HepG2 (cell line): ENCODE data around the gene GGT7. TPM values are rescaled to one million over a fixed set of nuclear protein-coding genes. Genes with fewer than 3 reads are reported as not detected.

Experiments
- ATAC-seq: fragments of 200-7000 bp; cut with Tn5 transposase; 3 replicates; pipeline ENCODE4 v1.9.1; 2020; ENCODE audit warnings: mild to moderate bottlenecking, moderate library complexity
- BruUV-seq: library from RNA; stranded (reverse); fragments of 400-500 nt; replicated peaks from 2 replicates; lab custom pipeline; 2021; lab: Mats Ljungman, UMichigan
- CTCF ChIA-PET: fragments of 300-600 bp; formaldehyde crosslinking; extraction: SDS; loops from one replicate; lab custom pipeline; 2021; ENCODE audit warnings: low total read pairs, inconsistent platforms, low intra/inter-chr PET ratio; lab: Yijun Ruan, JAX
- POLR2A ChIA-PET: fragments of 350-600 bp; sonication (Branson Sonifier 250); formaldehyde crosslinking; loops from one replicate; lab custom pipeline; 2020; ENCODE audit warnings: antibody characterized with exemption, inconsistent platforms; lab: Yijun Ruan, JAX
- DNase-seq: peaks from one replicate; pipeline ENCODE4 v3.0.0-alpha.2; 2015; ENCODE audit warnings: low spot score
- FAIRE-seq: peaks from 3 replicates; lab custom pipeline; 2011; peaks lifted over from hg19 to GRCh38; lab: Jason Lieb, UNC
- H2AFZ ChIP-seq: one replicate; pipeline ENCODE4 v1.6.1; 2011; ENCODE audit warnings: low read length, inconsistent platforms
- H3K27ac ChIP-seq: fragments of 300-600 bp; 3 replicates; pipeline ENCODE4 v1.8.0; 2011; ENCODE audit warnings: mixed run types, mild to moderate bottlenecking, mixed read lengths, low read length, inconsistent platforms; ENCODE audit not compliant: insufficient read depth; ENCODE audit errors: extremely low read length
- H3K27me3 ChIP-seq, 2 experiments: fragments of 200-600 bp in 1 of 2; 2 replicates in 1 of 2; 3 replicates in 1 of 2; pipeline versions ENCODE4 v1.6.0 to v1.8.0; 2011; ENCODE audit warnings: low read length in 2 of 2, mild to moderate bottlenecking in 2 of 2, moderate library complexity in 2 of 2, inconsistent platforms in 1 of 2; ENCODE audit not compliant: insufficient read depth in 2 of 2, control insufficient read depth in 1 of 2
- H3K36me3 ChIP-seq, 2 experiments: fragments of 200-600 bp in 1 of 2; replicated peaks in 1 of 2; 2 replicates in 1 of 2; 3 replicates in 1 of 2; pipeline versions ENCODE4 v1.5.1 to v1.8.0; 2011; ENCODE audit warnings: low read length in 2 of 2, inconsistent platforms in 1 of 2; ENCODE audit not compliant: insufficient read depth in 2 of 2, control insufficient read depth in 1 of 2
- H3K4me1 ChIP-seq: 2 replicates; pipeline ENCODE4 v1.5.1; 2012; ENCODE audit warnings: low read length, inconsistent platforms; ENCODE audit not compliant: insufficient read depth
- H3K4me2 ChIP-seq: 2 replicates; pipeline ENCODE4 v1.6.0; 2011; ENCODE audit warnings: low read depth, low read length, inconsistent platforms
- H3K4me3 ChIP-seq, 3 experiments: fragments of 200-600 bp in 1 of 3; sonication (generic), shearing (Covaris generic) in 1 of 3; replicated peaks in 1 of 3; 2 replicates each; pipeline ENCODE4 v1.5.1; 2011 to 2016; ENCODE audit warnings: low read length in 3 of 3, inconsistent platforms in 2 of 3, low read depth in 2 of 3, mild to moderate bottlenecking in 2 of 3, control low read depth in 1 of 3, mixed read lengths in 1 of 3; ENCODE audit not compliant: insufficient read depth in 1 of 3
- H3K79me2 ChIP-seq: one replicate; pipeline ENCODE4 v1.6.1; 2011; ENCODE audit warnings: low read length, inconsistent platforms; ENCODE audit not compliant: insufficient read depth
- H3K9ac ChIP-seq: 2 replicates; pipeline ENCODE4 v1.6.0; 2011; ENCODE audit warnings: mild to moderate bottlenecking, low read depth, low read length, inconsistent platforms; ENCODE audit not compliant: insufficient read depth
- H3K9me3 ChIP-seq: 2 replicates; pipeline ENCODE4 v1.5.1; 2012; ENCODE audit warnings: mild to moderate bottlenecking, low read length
- H4K20me1 ChIP-seq: 2 replicates; pipeline ENCODE4 v1.6.0; 2011; ENCODE audit warnings: inconsistent platforms, mild to moderate bottlenecking, low read length, moderate library complexity; ENCODE audit not compliant: insufficient read depth
- HNF4G ChIP-seq, 2 experiments: sonication (generic) in 1 of 2; formaldehyde crosslinking in 1 of 2; IDR thresholded peaks; 2 replicates each; pipeline versions ENCODE4 v1.4.0 to v1.6.1; 2011 to 2020; ENCODE audit warnings: borderline replicate concordance in 2 of 2, low read depth in 2 of 2, mild to moderate bottlenecking in 2 of 2, low read length in 1 of 2, missing genetic modification reagents in 1 of 2, moderate library complexity in 1 of 2
- HOMEZ ChIP-seq: IDR thresholded peaks from 2 replicates; pipeline ENCODE4 v1.6.1; 2016; ENCODE audit warnings: low read depth
- KDM4B ChIP-seq: sonication (generic); formaldehyde crosslinking; IDR thresholded peaks from 2 replicates; pipeline ENCODE4 v1.4.0; 2020; ENCODE audit warnings: missing genetic modification reagents
- MTA3 ChIP-seq: sonication (generic); formaldehyde crosslinking; IDR thresholded peaks from 2 replicates; pipeline ENCODE4 v1.4.0; 2020; ENCODE audit warnings: missing genetic modification reagents
- PPARG ChIP-seq: conservative IDR thresholded peaks from 2 replicates; pipeline ENCODE4 v1.6.1; 2016; ENCODE audit warnings: missing biosample characterization, missing genetic modification reagents
- RBFOX2 ChIP-seq: fragments of 200-400 bp; formaldehyde crosslinking; IDR thresholded peaks from 2 replicates; pipeline ENCODE4 v1.6.1; 2017; ENCODE audit warnings: low read depth, mild to moderate bottlenecking, low read length
- RXRB ChIP-seq: IDR thresholded peaks from 2 replicates; pipeline ENCODE4 v1.6.1; 2016; ENCODE audit warnings: borderline replicate concordance, missing genetic modification reagents, missing compliant biosample characterization
- TCF7 ChIP-seq: sonication (generic); IDR thresholded peaks from 2 replicates; pipeline ENCODE4 v1.6.1; 2016; ENCODE audit warnings: antibody characterized with exemption, low read depth
- TEAD3 ChIP-seq: optimal IDR thresholded peaks from 2 replicates; pipeline ENCODE3; 2016; ENCODE audit warnings: borderline replicate concordance
- ZBTB33 ChIP-seq: sonication (generic); formaldehyde crosslinking; IDR thresholded peaks from 2 replicates; pipeline ENCODE4 v1.4.0; 2020; ENCODE audit warnings: missing genetic modification reagents
- WGBS: methylation state at CpG from one replicate; pipeline ENCODE4 v1.1.6; 2017; ENCODE audit warnings: low lambda C conversion rate; 5-methylcytosine and 5-hydroxymethylcytosine counted together
- in situ Hi-C: cut with HindIII; loops from 2 replicates; pipeline ENCODE4 v1.10.0; 2017; ENCODE audit warnings: low pct_unique_long_range_greater_than_20kb; ENCODE audit not compliant: extremely low pct_ligation_motif_present
- intact Hi-C: fragments of 100-400 bp; cut with micrococcal nuclease; formaldehyde crosslinking; loops from one replicate; pipeline ENCODE4 v1.10.0; 2022; ENCODE audit not compliant: unreplicated experiment
- polyA plus RNA-seq, 8 experiments: library from polyadenylated mRNA; depleted of rRNA in 3 of 8; stranded (reverse) in 7 of 8; unstranded in 1 of 8; fragments of >200 nt; fragmentation: Illumina TruSeq in 4 of 8; extraction: Trizol in 4 of 8; gene quantifications; 2 replicates each; pipeline versions ENCODE4 v1.2.1 to v1.2.3, GENCODE V29; 2011 to 2016; ENCODE audit warnings: low read depth in 4 of 8, missing spikeins in 1 of 8, mixed read lengths in 1 of 8; ENCODE audit not compliant: insufficient read depth in 1 of 8
- total RNA-seq, 5 experiments: library from RNA; depleted of rRNA; stranded (reverse); fragments of >200 nt; fragmentation: Illumina TruSeq; extraction: Trizol; gene quantifications; 2 replicates each; pipeline ENCODE4 v1.2.3, GENCODE V29; 2016; ENCODE audit warnings: low read depth in 1 of 5

The GGT7 gene
- total and polyA plus RNA-seq, 2 of the 13 experiments (the other 11 are each of a cell fraction or from before 2014, with no cell fraction given), result 6.6 to 23.0 TPM

GRCh38 chr20:34820805-34821578 lies 51.7 kb downstream of the GGT7 start:
- H3K4me3 ChIP-seq, result no peak overlapping the region
- peaks cover 0 to 3% of the 10 kb centered on the region in 2 experiments; a peak in 1 of 5 replicates for H3K27me3 ChIP-seq
- BruUV-seq, result no TSS peak
- POLR2A ChIA-PET, result no interaction called here
- peaks cover 87% of the 10 kb centered on the region for H3K79me2 ChIP-seq
- peaks cover 18% of the 10 kb centered on the region for H4K20me1 ChIP-seq
- ATAC-seq, result no peak
- DNase-seq, result no peak
- FAIRE-seq, result no peak
- H2AFZ ChIP-seq, result no peak overlapping the region
- intact Hi-C loops, result no loop called here
- H3K4me2 ChIP-seq, result peak overlapping the region; percentile 8; the same call in 1 of the 2 replicates
- peaks cover 41% of the 10 kb centered on the region for H3K4me1 ChIP-seq
- WGBS, result 64% methylated on average over 8 of the region's 8 CpGs
- no peaks in the 10 kb centered on the region; a peak in 1 of 5 replicates for H3K36me3 ChIP-seq
- H3K9me3 ChIP-seq, result no peaks in the 10 kb centered on the region
- in situ Hi-C loops, result no loop called here
- H3K9ac ChIP-seq, result no peak overlapping the region
- peak; percentile 36; the same call in 1 of the 2 replicates for TF ChIP-seq RXRB
- no peak for TF ChIP-seq MTA3
- TF ChIP-seq HNF4G (IDR thresholded peaks at IDR 0.05; ENCODE audit: borderline replicate concordance, low read depth, low read length), result 0 out of 2 replicates have a peak, but pooled peaks have one; percentile 28
- no peak for TF ChIP-seq HNF4G (CRISPR knock-in tag; IDR thresholded peaks at IDR 0.05; ENCODE audit: borderline replicate concordance, low read depth)
- TF ChIP-seq HOMEZ (CRISPR knock-in tag), result peak; percentile 56; the same call in 1 of the 2 replicates
- TF ChIP-seq ZBTB33 (CRISPR knock-in tag), result no peak
- TF ChIP-seq PPARG (CRISPR knock-in tag), result peak; percentile 81
- TF ChIP-seq KDM4B (CRISPR knock-in tag), result no peak
- 0 out of 2 replicates have a peak, but pooled peaks have one; percentile 7 for TF ChIP-seq TCF7
- TF ChIP-seq RBFOX2, result 0 out of 2 replicates have a peak, but pooled peaks have one; percentile 40
- peak; percentile 9 for TF ChIP-seq TEAD3 (CRISPR knock-in tag)
- TF ChIP-seq, all 625 proteins: peak for 7
- CTCF ChIA-PET, result no interaction called here
- no peak overlapping the region for H3K27ac ChIP-seq
